Testis (tissue), 2 donors: ENCODE measurements around the gene GLRX.
"Not testable (repeated sequence)": the region's sequence is repeated elsewhere in the genome, so short reads cannot be mapped to it uniquely, and the experiment has no call there.

Source experiments
- CTCF ChIP-seq, 3 experiments: fragments of 450-650 bp in 2 of 3; fragments of 200-600 bp in 1 of 3; sonication (generic) in 1 of 3; IDR thresholded peaks; one replicate each; pipeline ENCODE4 v1.5.1; 2016 to 2019; ENCODE audit warnings: antibody characterized with exemption in 3 of 3, mild to moderate bottlenecking in 2 of 3, moderate library complexity in 1 of 3
- POLR2A ChIP-seq: fragments of 450-650 bp; IDR thresholded peaks from one replicate; pipeline ENCODE4 v1.6.1; 2017; ENCODE audit warnings: antibody characterized with exemption, mild to moderate bottlenecking, moderate library complexity

- not testable (repeated sequence) for TF ChIP-seq CTCF (IDR thresholded peaks at IDR 0.05); POLR2A
Observed at GRCh38 chr5:95851141-95851540, 28.6 kb upstream of the GLRX start.
